ENCODE results near the gene HNRNPM.
A peak's percentile ranks its signal among the peaks of the same experiment; 100 is the strongest.
"Not testable (repeated sequence)": the region's sequence is repeated elsewhere in the genome, so short reads cannot be mapped to it uniquely, and the experiment has no call there.

The HNRNPM gene

DNA sequence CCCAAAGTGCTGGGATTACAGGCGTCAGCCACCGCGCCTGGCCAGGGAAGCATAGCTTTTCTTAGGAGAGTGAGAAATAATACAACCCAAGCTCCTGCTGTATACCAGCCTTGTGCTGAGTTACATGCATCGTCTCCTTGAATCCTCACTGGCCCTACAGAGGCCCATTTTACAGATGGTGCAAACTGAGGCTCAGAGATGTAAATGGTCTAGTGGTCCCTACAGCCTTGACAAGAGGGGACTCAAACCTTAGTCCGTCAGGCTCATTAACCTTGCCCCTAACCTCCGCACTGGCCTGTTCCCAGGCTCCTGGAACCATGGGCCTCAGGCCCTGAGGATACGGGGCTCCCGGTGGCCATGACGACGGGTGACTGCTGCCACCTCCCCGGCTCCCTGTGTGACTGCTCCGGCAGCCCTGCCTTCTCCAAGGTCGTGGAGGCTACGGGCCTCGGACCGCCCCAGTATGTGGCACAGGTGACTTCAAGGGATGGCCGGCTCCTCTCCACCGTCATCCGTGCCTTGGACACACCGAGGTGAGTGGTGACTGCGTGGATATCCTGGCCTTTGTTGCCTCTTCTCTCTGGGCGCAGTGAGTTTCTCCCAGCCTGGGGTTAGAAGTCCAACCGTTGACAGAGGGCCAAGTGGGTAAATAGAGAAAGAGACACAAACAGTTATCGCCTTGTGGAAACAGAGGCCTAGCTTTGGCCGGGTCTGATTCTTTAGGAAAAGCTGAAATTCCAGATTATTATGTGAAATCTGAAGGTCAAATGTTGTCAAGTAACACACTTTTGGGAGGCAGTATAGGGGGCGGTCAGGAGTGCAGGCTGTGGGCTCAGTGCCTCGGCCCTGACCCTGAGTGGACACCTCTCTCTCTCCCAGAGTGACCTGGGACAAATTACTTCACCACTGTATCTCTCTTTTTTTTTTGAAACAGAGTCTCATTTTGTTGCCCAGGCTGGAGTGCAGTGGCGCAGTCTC lies 23.0 kb upstream of the HNRNPM start:
- POLR2A ChIA-PET: no interaction called here
- CTCF ChIA-PET: interaction anchor here (1.4 kb wide), 1 partner anchor 9 kb away, joined by 9 read pairs; the partner anchor contains the start of gene MARCHF2
- DNase-seq (ENCODE audit: low read depth, low spot score): no peak
- H3K4me3 ChIP-seq (ENCODE audit: low read depth, low read length): no peak overlapping the region
- TF ChIP-seq, protein P1, sequence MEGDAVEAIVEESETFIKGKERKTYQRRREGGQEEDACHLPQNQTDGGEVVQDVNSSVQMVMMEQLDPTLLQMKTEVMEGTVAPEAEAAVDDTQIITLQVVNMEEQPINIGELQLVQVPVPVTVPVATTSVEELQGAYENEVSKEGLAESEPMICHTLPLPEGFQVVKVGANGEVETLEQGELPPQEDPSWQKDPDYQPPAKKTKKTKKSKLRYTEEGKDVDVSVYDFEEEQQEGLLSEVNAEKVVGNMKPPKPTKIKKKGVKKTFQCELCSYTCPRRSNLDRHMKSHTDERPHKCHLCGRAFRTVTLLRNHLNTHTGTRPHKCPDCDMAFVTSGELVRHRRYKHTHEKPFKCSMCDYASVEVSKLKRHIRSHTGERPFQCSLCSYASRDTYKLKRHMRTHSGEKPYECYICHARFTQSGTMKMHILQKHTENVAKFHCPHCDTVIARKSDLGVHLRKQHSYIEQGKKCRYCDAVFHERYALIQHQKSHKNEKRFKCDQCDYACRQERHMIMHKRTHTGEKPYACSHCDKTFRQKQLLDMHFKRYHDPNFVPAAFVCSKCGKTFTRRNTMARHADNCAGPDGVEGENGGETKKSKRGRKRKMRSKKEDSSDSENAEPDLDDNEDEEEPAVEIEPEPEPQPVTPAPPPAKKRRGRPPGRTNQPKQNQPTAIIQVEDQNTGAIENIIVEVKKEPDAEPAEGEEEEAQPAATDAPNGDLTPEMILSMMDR (IDR thresholded peaks at IDR 0.05; ENCODE audit: insufficient read depth, low read length, missing control alignments): no peak

- CTCF ChIA-PET: interaction anchor here (0.9 to 4.3 kb wide), 6 partner anchors 11 to 157 kb away, joined by 3 to 46 read pairs (median 4); partner anchors contain the start of gene MARCHF2
- no peak overlapping the region for H3K4me3 ChIP-seq (ENCODE audit: low read depth, low read length)
- POLR2A ChIA-PET: interaction anchor here (0.9 to 2.0 kb wide), 4 partner anchors 11 to 90 kb away, joined by 3 to 14 read pairs (median 5); partner anchors contain the start of genes HNRNPM, MARCHF2 and ZNF414
- peak; percentile 65 for DNase-seq (ENCODE audit: low read depth, low spot score)
- TF ChIP-seq, protein P1 (IDR thresholded peaks at IDR 0.05; ENCODE audit: insufficient read depth, low read length, missing control alignments): no peak
These were observed 21.0 kb upstream of the HNRNPM start for GRCh38 chr19:8423817-8424223.

GRCh38 chr19:8425331-8425730 lies 19.4 kb upstream of the HNRNPM start:
- POLR2A ChIA-PET: interaction anchor here (2.0 kb wide), 1 partner anchor 19 kb away, joined by 6 read pairs; the partner anchor contains the start of gene HNRNPM
- not testable (repeated sequence) for H3K4me3 ChIP-seq (ENCODE audit: low read depth, low read length); DNase-seq (ENCODE audit: low read depth, low spot score)
- CTCF ChIA-PET: interaction anchor here (1.1 to 4.3 kb wide), 4 partner anchors 9 to 81 kb away, joined by 3 to 46 read pairs (median 10); partner anchors contain the start of gene MARCHF2

DNA sequence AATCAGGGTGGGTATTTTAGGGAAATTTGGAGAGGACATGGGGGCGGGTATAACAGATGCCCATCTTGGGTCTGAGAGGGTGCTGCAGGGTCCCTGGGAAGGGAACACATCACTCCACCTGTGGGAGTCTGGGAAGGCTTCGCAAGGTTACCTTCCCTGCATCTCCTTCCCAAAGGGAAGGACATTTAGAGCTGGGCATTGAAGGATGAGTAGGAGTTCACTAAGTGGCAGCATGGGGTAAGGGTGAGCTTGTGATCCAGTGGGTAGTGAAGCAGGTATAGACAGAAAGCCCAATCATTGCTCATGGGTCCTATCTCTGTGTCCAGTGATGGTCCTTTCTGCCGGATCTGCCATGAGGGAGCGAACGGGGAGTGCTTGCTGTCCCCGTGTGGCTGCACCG lies 18.5 kb upstream of the HNRNPM start:
- no peak for DNase-seq (ENCODE audit: low read depth, low spot score)
- no peak overlapping the region for H3K4me3 ChIP-seq (ENCODE audit: low read depth, low read length)
- ChIA-PET CTCF (interaction anchor here (1.2 to 4.3 kb wide), 4 partner anchors 13 to 80 kb away, joined by 3 to 46 read pairs (median 10); partner anchors contain the start of gene MARCHF2), POLR2A (no interaction called here)
- TF ChIP-seq, protein P1 (IDR thresholded peaks at IDR 0.05; ENCODE audit: insufficient read depth, low read length, missing control alignments): no peak

GRCh38 chr19:8429044-8429443 lies 15.7 kb upstream of the HNRNPM start:
- ChIA-PET POLR2A (no interaction called here), CTCF (no interaction called here)
- no peak overlapping the region for H3K4me3 ChIP-seq (ENCODE audit: low read depth, low read length)
- DNase-seq (ENCODE audit: low read depth, low spot score): no peak
- TF ChIP-seq, protein P1 (IDR thresholded peaks at IDR 0.05; ENCODE audit: insufficient read depth, low read length, missing control alignments): no peak

DNA sequence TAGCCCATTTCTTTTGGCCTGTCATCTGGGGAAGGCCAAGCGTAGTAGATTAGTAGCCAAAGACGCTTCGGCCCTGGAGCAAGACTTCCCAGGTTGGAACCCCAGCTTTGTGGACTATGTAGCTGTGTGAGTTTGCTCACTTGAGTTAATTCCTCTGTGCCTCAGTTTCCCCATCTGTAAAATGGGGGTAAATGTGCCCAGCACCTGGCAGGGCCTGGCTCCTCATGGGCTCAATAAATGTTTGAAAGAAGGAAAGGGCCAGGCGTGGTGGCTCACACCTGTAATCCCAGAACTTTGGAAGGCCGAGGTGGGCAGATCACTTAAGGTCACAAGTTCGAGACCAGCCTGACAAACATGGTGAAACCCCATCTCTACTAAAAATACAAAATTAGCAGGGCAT lies 14.9 kb upstream of the HNRNPM start:
- ChIA-PET CTCF (no interaction called here), POLR2A (no interaction called here)
- no peak overlapping the region for H3K4me3 ChIP-seq (ENCODE audit: low read depth, low read length)
- DNase-seq (ENCODE audit: low read depth, low spot score): no peak
- TF ChIP-seq, protein P1 (IDR thresholded peaks at IDR 0.05; ENCODE audit: insufficient read depth, low read length, missing control alignments): no peak

Data from AG04449 (cell line).